HG02885 (cell line): ENCODE data around the gene ALDH1A1.

ENCODE experiments used
- ATAC-seq: cut with Tn5 transposase; IDR thresholded peaks from one replicate; pipeline ENCODE4 v1.9.1; 2021; ENCODE audit warnings: mild to moderate bottlenecking; ENCODE audit not compliant: unreplicated experiment, poor library complexity

Gene ALDH1A1

DNA sequence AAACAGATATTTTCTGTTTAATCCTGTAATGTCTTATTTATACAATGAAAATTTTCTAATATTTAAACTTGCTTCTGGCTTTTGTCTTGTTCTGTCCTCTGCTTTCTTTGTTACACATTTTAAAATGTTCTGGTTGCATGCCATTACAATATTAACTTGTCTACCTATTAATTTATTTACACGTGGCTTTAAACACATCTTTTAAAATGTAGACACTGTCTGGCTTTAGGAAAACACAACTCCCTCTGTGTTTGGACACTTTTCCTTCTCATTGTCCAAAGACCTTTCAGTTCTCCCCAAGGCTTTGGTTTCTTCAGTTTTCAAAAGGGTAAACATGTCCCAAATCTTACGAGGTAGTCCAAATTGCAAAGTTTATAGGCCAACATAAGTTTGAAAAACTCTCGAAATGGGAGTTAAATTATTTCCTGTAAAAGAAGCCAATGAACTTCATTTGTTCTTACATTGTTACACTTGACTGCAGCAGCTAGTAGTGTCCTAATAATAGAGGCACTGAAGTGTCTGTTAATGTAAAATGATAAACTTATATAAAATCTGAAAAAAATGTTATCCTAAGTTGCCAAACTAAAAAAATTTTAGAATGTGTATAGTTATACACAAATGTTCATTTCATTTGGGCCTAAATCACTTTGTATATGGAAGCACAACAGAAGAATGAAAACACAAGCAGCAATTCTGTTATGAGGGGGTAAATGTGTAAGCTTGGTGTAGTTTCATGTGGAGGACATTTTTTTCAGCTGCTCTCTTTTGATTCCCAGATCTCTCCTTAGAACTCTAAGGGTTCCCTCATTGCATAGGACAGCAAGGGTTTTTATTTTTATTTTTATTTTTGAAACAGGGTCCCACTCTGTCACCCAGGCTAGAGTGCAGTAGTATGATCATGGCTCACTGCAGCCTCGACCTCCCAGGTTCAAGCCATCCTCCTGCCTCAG is 53.8 kb downstream of the ALDH1A1 start:
- no peak for ATAC-seq

DNA sequence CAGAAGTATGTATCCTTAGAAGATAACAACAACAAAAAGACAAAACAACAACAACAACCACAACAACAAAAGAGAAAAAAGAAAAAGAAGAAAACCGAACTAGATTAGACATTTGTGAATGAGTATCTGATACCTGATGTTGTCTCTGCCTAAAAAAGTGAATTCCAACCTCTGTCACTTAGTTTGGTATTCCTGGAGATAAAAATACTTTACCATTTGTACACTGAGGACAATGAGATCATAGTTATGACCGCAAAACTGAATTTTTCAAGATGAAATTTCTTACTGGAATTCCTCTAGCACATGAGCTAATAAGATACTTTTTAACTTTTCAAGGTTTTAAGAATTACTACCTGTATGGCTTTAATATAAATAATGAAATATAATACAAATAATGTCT is 54.5 kb downstream of the ALDH1A1 start:
- ATAC-seq = no peak

DNA sequence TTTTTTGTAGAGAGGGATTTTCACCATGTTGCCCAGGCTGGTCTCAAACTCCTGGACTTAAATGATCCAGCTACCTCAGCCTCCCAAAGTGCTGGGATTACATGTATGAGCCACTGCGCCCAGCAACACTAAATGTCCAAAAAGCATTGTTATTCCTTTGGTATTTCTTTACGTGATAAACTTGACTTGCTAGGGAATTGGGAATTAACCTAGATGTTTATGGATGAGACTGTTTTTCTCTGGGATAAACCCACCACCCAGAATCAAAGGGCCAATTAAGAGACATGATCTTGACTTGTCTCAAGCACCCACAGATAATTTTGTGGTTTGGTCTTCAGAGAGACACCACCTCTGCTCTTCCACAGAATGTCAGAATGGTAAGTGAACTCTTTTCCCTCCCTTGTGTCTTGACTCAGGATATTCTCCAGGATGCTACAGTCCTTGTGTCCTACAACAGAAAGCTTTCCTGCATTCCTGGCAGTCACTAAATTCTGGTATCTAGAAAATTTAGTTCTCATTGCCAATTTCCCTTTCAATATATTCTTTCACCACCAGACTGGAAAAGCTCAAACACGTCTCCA is 55.7 kb downstream of the ALDH1A1 start:
- ATAC-seq = no peak

DNA sequence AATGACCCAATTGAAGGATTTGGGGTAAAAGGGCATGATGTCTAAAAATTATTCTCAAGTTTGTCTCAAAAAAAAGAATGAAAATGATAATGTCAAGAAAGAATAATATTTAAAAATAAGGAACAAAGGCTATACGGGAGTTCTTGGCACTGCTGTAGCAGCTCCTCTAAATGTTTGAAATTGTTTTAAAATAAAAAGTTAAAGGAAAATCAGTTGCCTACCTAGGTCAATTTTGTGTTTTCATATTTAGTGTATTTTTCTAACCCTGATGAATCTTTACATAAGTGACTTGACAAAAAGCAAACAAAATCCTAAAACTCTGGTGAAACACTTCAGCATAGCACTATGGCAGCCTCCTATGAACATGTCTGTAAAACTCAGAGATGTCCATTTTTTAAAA is 56.4 kb downstream of the ALDH1A1 start:
- no peak for ATAC-seq

DNA sequence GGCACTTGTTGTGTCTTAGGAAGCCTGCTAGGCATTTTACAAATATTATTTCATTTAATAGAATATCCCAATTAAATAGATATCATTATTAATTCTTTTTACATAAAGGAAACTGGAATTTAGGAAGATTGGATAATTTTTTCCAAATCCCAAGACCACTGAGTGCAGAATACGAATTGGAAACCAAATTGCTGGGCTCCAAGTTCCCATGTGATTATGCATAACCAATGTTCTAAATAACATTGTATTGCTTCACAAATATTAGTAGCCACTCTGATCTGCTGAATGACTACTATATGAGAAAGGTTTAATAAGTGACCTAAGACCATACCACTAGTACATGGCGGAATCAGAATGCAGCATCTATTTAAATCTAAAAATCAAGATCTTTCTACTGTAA is 57.7 kb downstream of the ALDH1A1 start:
- no peak for ATAC-seq

DNA sequence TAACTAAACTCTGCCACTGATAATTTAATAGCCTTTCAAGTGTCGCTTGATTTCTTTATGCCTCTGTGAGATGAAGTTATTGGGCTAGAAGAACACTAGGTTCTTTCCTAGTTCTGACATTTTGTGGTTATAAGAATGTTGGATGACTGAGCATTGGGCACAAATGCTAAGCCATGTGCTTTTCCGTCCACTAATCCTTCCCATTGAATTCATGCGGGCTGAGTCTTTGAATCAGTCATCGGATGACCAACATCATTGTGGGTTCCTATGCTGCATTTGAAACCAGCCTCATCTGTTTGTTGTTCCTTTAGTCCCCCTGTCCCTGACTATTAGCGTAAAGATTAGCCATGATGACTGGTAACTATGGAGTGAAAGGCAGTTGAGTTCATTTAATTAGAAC is 58.5 kb downstream of the ALDH1A1 start:
- ATAC-seq = no peak

DNA sequence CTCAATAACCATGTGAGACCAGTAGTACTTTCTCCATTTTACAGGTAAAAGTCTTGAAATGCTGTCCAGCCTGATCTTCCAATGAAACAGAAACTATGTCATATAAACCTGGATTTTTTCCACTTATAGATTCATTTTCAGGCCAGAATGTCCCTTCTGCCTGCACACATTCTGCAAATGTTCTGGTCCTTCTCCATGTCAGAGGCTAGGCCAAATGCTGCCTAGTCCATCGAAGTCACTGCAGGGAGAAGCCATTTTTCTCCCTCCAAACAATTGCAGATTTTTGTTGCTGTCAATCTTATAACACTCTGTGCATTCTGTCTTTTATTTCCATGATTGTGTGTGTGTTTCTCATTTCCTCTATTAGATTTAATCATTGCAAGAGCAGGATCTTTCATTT is 59.4 kb downstream of the ALDH1A1 start:
- ATAC-seq = no peak

DNA sequence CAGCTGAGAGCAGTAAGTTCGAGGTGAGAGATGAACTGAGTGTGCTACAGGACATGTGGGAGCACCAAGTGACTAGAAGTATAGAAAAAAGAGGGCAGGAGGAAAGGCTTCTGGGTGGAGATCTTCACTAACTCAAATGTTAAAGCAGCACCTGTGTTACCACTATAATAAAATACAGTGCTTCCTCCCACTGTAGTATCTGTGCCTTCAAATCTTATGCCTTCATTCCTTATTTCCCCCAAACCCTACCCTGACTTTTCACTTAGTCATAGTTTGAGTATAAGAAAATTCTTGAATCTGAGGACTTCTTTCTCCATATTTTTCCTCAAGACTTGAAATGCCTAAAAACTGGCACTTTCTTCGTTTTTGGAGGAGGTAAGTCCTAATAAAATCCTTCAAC is 61.8 kb downstream of the ALDH1A1 start:
- ATAC-seq = no peak

DNA sequence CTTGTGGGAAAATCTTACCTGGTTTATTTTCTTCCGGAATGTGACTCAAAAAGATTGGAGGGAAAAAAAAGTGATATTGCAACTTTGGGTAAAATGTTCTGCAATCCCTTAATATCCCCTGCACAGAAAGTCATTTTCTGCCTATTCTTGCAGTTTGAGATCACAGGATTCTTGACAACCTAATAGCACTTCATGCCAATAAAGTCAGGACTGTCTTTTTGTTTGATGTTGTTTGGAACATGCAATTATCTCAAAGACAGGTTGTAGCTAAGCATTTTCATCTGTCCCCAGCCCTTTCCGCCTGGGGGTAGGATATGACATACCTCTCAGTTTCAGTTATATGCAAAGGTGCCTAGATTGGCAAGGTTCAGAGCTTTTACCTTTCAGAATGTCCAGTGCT is 63.9 kb downstream of the ALDH1A1 start:
- no peak for ATAC-seq

DNA sequence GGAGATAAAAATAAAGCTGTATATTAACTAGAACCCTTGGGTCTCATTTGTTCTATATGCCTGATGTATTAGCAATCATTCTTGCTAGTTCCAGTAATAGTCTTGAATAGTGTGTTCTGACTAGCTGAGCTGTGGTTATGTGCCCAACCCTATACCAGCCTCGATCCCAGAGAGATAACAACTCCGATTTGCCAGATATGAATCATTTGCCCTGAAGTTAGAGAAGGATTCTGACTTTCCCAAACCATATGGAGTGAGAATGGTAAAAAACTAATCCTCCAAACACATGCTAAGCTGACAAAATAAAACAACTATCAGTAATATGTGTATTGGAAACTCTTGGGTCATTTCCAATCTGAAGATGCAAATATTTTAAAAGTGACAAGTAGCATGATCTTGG is 64.8 kb downstream of the ALDH1A1 start:
- no peak for ATAC-seq

DNA sequence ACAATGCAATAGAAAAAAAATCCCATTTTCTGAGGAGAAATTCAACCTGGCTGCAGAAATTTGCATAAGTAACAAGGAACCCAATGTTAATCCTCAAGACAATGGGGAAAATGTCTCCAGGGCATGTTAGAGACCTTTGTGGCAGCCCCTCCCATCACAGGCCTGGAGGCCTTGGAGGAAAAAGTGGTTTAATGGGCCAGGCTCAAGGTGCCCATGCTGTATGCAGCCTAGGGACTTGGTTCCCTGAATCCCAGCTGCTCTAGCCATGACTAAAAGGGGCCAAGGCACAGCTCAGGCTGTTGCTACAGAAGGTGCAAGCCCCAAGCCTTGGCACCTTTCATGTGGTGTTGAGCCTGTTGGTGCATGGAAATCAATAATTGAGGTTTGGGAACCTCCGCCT is 66.5 kb downstream of the ALDH1A1 start:
- no peak for ATAC-seq

DNA sequence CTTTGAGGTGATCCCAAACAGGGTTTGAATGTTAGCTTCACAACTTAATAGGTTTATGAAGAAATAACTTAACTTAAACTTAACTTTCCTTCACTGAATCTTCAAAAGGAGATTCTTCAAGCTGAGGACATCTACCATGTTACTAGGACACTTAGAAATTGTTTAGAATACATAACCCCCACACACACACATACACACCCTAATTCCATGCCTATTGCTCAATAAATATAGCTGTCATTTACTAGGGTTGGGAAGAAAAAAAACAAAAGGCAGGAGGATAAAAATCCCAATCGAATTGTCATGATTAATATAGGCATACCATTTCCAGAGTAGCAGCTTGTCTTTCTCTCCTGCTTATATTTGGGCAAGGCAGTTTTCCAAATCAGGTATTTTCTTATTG is 68.3 kb downstream of the ALDH1A1 start:
- no peak for ATAC-seq

DNA sequence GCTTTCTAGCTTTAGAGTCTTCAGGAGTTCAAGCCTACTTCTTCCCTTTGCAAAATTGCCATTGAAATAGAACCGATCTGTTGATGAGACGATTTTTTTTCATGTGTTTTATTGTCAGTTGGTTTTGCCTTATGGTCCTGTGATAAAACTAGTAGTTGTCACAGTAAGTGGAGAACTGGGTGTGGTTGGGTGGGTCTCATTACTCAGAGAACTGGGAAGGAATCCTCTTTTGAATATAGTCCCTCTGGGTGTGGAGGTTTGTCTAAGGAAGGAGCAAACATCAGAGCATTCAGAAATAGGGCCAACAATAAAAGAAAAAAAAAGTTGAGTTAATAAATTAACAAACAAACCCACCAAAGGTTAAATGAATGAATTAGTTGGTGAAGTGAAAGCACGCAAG is 69.0 kb downstream of the ALDH1A1 start:
- ATAC-seq = no peak

DNA sequence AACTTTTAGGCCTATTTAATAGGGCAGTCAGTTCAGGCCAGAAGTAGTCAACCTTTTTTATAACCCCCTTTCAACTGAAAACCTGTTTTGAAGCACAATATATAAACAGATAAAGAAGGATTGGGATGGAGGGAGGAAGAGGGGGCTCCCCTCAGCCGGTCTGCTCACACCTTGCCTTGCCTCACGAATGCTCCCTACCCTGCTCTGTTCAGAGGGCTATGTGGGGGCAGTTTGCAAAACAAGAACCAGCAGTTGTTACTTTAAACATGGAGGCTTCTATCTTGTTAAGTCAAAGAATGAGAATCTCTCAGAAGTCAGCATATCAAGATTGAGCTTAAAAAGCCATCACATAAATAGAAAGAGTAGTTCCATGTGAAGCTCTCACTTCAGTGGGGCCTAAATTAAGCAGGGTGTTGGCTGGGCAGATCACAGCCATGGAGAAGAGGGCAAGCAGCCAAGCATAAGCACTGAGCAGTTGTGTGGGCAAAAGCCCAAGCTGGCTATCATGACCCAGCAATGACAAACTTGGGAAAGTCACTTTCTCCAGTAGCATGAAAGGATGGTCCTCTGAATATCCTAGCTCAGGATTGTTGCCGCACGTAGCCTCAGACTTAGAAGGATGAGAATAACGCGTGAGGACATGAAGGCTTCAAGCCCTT is 70.6 kb downstream of the ALDH1A1 start:
- no peak for ATAC-seq

DNA sequence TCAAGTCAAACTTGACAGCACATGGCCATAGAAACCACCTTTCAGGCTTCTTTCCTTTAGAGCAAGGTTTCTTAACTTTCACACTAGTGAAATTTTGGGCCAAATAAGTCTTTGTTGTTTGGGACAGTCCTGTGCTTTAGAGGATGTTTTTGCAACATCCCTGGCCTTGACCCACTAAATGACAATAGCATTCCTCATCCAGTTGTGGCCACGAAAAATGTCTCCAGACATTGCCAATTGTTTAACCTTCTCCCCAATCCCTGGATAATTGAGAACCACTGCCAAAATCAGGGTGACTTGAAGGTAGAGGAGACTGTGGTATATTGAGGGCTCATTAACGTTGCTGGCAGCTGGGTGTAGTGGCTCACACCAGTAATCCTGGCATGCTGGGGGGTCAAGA is 72.0 kb downstream of the ALDH1A1 start:
- no peak for ATAC-seq

DNA sequence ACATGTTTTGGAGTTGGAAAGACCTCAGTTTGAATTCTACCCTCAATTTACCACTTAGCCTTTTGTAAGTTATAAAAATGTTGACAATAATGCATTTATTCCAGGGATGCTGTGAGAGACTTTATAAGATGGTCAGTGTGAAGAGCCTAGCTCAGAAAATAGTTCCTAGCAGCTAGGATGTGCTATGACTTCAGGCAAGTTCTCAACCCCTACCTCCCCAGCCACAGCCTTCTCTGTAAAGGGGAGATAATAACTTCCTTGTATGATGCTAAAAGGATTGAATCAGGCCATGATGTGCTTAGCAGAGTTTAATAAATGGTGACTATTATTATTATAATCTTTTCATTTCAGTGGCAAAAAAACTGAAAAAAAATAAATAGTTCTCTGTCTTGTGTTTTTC is 77.6 kb downstream of the ALDH1A1 start:
- ATAC-seq = no peak

DNA sequence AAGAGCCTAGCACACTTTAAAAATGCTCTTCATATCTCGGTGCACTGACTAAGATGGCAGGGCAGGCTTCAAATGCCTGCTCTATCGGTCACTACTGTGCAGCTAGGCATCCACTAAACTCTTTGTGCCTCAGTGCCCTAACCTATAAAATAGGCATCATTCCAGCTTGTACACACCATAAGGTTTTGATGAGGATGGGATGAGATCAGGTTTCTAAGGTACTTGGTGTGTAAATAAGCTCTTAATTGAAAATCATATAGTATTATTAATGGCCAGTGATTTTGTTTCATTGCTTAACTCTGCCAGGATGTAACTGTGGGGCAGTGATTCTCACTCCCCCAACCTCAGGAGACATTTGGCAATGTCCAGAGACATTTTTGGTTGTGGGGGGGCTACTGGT is 78.5 kb downstream of the ALDH1A1 start:
- no peak for ATAC-seq

DNA sequence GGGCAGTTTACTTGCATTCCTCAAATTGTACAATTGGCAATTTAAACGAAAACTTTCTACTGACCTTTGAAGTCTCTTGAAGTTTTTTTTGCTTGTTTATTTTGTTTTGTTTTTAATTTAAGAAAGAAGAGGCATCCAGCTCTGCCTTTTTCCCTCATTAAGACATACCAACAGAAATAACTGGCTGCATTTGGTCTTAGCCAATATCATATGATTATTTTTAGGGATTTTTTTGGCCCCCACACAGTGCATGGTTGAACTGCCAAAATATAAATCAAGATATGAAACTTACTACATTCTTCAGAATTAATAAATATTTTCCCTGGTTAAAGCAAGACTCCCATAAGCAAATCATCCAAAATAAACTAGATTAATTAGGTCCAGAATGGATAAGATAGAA is 79.4 kb downstream of the ALDH1A1 start:
- no peak for ATAC-seq

DNA sequence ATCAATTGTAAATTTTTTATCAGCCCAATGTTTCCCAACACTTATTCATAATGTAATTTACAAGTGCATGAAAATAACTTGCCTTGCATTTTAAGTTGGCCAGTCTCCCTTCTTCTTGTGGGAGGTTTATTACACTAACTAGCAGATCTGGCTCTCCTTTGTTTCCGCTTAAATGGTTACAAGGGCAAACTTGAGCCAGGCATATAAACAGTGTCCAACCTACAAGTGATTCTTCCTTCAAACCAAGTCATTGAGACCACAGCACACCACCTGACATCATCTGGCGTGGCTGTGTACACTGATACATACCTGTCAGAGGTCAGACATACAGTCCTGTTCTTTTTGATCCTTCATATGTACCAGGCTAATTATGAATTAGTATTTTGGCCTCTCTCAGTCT is 80.1 kb downstream of the ALDH1A1 start:
- ATAC-seq = no peak

DNA sequence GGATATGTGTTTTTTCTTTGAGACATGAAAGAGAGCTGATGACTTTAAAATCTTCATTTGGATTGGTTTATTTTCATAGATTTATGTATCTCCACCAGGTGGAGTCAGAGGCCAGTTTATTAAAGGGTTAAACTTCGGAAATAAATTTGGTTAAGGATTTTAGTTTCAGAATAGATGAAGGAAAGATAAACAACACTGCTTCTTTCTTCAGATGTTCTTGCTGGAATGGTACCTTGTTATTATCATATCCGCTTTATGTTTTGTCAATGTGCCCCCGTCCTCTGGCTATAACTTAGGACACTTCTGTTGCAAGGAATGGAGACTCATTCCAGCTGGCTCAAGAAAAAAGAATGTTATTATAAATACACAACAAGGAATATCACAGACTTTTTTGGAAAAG is 81.2 kb downstream of the ALDH1A1 start:
- ATAC-seq = no peak

DNA sequence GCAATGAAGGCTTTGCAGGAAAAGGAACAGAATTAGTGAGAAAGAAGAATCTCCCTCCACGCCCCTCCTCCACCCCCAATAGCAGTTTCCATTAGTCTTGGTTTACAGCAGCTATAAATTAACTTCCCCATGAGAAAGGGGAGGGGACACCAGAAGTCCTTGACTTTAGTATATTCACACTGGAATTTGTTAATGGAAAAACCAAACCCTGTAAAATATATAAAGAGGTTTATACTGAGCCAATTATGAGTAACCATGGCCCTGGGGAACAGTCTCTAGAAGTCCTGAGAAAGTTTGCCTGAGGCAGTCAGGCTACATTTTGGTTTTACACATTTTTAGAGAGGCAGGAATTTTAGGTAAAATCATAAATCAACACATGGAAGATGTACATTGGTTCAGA is 88.5 kb downstream of the ALDH1A1 start:
- no peak for ATAC-seq
